ENCODE measurements around the gene MAGEB5.
"Not testable (repeated sequence)": the region's sequence is repeated elsewhere in the genome, so short reads cannot be mapped to it uniquely, and the experiment has no call there.

MAGEB5 gene
- total RNA-seq = 0 reads per million in 2 donors

GRCh38 chrX:26215869-26216268, at the start of gene MAGEB5:
TSS of gene MAGEB5 (plus strand) at chrX:26216169. CDS start at chrX:26217302, 1,133 bp downstream.
- no peak for DNase-seq

- DNase-seq = no peak
Observed at GRCh38 chrX:26192204-26192603, 23.8 kb upstream of the MAGEB5 start, which contains the start of gene MAGEB6. TSS of gene MAGEB6 (plus strand) at chrX:26192440. CDS start at chrX:26193847, 1,407 bp downstream.

DNA sequence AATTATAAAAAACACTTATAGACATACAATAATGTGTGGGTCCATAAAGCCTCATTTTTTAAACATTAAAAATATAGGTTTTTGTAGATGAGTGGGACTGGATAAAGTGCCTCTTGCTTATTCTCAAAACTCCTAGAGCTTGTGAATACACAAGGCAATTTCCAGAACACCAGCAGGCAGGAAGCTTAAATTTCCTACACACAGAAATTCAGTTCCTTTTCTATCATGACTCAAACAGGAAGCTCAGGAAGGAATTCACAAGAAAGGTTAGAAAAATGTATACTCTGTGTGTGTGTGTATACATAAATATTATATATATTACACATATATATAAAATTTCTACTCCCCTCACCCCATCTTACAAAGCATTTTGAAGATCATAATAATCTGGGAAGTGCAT, 12.4 kb upstream of the MAGEB5 start:
- DNase-seq = no peak

DNA sequence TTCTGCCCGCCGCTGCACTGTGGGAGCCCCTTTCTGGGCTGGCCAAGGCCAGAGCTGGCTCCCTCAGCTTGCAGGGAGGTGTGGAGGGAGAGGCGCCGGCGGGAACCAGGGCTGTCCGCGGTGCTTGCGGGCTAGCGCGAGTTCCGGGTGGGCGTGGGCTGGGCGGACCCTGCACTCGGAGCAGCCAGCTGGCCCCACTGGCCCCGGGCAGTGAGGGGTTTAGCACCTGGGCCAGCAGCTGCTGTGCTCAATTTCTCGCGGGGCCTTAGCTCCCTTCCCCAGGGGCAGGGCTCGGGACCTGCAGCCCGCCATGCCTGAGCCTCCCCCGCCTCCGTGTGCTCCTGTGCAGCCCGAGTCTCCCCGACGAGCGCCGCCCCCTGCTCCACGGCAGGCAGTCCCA, 11.3 kb upstream of the MAGEB5 start:
- not testable (repeated sequence) for DNase-seq

- DNase-seq = no peak
Observed at GRCh38 chrX:26208012-26208411, 8.0 kb upstream of the MAGEB5 start.

GRCh38 chrX:26219351-26219750, 3.4 kb downstream of the MAGEB5 start:
- no peak for DNase-seq

- no peak for DNase-seq
Observed at GRCh38 chrX:26234177-26234576, 18.2 kb downstream of the MAGEB5 start.

- DNase-seq = no peak
Observed at GRCh38 chrX:26253526-26253925, 37.6 kb downstream of the MAGEB5 start.

DNA sequence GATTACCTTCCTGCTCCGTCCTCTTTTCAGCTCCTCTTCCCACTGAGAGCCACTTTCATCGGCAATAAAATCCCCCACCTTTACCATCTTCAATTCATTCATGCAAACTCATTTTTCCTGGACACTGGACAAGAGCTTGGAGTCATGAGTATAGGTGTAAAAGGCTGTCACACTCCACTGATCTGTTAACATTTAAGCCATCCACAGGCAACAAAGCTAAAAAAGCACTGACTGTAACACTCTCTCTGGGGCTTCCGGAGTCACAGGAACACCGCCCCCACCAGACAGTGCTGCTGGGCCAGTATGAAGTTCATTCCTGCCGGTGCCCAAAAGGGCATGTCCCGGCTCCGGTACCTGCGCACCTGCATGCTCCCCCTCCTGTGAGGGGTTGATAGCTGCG, 38.5 kb downstream of the MAGEB5 start:
- DNase-seq = no peak

GRCh38 chrX:26262121-26262523, 46.2 kb downstream of the MAGEB5 start:
- no peak for DNase-seq
